Activated CD4-positive, alpha-beta T cell treated with anti-CD3 and anti-CD28 coated beads, Interleukin-2, amount 50 U/mL, for 16 hours (primary cell): Measurements from ENCODE around the gene DHCR7.
A peak's percentile ranks its signal among the peaks of the same experiment; 100 is the strongest.
"Not testable (repeated sequence)": the region's sequence is repeated elsewhere in the genome, so short reads cannot be mapped to it uniquely, and the experiment has no call there.

Experiments
- DNase-seq: peaks from one replicate; pipeline ENCODE4 v3.0.0-alpha.2; 2020

Gene DHCR7

DNA sequence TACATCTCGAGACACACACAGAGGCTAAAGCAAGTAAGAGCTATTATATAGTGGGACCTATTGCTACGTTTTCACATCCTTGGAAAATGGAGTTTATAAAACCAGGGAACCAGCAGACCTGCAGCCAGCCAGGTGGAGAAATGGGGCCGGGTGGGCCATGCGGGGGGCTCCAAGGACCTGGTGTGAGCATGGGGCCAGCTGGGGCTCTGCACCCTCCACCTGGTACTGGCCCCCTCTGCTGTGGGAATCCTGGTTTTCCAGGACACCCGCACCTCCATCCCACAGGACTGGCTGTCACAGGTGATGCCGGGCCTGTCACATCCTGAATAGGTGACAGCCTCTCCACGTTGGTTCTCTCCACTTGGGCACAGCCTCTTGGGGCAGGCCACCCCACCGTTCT, 11.3 kb downstream of the DHCR7 start:
- no peak for DNase-seq

DNA sequence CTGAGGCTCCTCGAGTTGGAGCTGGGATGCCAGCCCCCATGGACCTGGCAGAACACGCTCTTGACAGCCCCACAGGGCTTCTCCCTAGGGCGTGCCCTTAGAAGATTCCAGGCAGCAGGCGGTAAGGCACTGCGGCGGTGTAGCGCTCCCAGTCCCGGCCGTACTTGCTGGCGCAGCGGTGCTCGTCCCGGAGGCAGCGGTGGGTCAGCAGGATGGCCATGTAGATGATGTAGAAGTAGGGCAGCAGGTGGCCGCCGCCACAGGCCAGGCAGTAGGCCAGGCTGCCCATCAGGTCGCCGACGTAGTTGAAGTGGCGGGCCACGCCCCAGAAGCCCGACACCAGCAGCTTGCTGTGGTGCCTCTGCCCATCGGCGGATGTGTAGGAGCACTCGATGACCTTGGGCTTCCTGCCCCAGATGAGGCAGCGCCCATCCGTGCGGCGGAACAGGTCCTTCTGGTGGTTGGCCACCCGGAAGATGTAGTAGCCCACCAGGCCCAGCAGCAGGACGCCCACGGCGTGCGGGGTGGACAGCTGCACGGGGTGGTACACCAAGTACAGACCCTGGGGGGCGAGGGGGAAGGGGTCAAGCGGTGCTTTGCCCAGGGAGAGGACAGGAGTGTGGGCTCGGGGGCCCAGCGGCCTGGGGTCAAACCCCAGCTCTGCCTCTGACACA, 12.8 kb downstream of the DHCR7 start:
- no peak for DNase-seq

DNA sequence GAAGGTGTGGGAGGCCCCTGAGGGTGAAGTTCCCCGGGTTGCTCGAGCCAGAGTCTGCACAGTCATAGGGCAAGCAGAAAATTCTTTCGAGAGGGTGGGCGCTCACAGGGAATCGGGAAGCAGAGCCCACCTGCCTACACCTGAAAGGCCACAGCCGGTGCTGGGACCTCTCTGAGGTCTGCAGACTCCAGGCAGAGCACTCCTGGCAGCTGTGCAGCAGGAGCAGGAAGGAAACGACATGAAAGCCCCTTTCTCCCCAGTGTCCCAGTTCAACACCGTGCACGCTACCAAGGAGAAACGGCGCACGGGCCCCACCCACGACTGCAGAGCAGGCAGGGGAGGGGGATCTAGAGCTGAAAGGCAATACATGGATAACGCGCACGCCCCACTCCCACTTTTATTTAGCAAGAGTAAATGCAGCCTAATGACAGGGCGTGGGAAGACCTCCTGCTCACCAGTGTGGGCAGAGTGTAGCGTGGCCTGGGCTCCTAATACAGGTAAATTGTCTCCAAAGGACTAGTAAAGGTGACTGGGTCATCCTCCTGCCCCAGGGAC, 13.5 kb downstream of the DHCR7 start:
- no peak for DNase-seq

DNA sequence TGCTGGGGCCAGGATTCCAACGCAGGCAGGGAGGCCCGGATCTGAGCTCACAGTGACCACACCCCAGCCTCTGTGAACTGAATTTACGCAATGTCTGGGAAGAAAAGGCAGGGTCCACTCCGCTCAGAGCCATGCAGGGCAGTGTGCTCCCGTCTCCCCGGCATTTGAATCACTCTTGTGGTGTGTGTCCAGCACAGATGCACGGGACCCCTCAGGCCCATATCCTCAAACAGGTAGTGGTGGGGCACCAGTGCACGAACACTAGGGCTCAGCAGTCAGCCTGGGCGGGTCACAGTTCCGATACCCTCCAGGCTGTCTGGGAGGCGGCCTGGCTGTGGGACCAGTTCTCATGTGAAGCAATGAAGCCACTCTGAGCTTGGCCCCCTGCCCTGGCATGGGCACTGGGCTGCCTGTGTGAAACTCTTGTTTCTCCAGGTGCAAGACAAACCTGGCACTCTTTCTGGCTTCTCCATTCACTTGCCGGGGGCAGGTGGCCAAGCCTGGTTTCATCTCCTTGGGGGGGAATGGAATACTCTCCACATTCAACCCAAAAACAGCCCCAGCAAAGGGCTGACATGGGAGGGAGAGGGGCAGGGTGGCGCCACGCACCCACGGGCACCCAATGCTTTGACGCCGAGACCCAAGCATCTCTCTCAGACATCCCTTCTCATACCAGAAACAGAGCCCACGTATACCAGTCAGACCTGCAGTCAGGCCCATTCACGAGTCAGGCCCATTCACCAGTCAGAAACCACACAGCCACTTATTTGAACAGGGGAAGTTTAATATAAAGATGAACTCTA, 14.3 kb downstream of the DHCR7 start:
- no peak for DNase-seq

DNA sequence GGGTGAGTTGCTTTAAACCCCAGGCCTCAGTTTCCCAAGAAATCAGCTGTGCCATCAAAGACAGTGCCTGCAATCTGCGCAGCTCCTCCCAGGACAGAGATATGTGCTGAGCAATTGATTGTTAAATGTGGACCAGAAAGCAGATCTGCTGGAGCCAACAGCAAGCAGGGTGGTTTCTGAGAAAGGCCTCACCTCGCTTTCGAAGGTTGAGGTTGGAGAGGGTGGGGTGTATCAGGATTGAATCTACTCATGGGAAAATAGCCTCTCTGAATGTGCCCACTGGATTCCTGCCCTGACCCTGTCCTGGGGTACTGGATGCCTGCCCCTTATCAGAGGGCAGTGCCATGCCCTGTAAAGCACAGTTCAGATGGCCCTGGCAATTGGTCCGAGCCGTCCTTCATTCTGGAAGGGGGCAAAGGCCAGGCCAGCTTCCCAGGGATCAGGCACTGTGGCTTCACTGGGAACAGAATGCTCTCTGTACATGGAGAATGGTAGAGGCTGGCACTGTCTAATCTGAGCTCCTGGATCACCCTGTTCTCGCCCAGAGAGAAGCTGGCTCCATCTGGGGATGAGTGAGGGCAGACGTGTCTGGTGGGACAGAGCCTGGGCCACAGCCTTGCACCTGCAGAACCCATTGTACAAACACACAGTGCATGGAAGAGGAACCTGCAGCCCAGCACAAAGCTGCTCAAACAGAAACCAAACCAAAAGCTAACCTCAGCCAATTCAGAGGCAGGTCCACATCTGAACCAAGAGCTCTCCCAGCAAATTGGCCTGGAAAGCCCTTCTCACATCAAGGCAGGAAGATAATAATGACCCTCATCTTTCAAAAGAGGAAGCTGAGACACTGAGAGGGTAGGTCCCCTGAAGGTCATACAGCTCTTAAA, 15.2 kb downstream of the DHCR7 start:
- no peak for DNase-seq

DNA sequence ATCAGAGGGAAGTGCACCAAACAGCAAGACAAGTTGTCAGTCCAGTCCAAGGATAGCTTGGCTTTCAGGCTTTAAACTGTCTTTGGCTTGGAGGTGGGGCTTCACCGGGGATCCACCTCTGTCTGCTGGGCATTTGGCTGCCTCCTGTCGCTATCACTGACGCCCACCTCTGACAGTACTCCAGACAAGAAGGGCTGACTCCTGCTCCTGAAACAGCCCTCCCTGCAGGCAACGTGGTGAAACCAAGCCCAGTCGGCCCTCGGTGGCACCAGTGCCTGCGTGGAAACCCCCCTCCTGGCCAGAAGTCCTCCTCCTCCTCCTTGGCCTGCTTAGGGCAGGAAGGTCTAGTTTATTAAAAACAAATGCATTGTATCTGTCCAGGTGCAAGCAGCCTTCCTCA, 16.9 kb downstream of the DHCR7 start:
- DNase-seq: no peak

DNA sequence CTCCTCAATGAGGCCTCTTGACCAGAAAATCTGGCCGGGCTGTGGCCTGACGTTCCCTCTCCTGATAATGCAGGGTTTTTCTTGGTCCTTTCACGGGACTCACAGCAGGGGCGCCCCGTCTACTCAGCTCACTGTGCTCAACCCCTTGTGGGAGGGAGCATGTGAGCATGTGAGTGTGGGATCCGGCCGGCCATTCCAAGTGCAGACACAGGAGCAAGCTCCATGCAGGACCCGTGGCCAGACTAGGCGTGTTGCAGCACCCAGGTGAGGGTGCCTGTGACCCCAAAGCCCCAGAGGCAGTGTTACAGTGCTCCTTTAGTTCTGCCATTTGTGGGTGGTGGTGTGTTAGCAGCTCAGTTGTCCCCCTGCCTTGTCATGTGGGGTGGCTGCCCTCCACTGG, 18.0 kb downstream of the DHCR7 start:
- DNase-seq: no peak

DNA sequence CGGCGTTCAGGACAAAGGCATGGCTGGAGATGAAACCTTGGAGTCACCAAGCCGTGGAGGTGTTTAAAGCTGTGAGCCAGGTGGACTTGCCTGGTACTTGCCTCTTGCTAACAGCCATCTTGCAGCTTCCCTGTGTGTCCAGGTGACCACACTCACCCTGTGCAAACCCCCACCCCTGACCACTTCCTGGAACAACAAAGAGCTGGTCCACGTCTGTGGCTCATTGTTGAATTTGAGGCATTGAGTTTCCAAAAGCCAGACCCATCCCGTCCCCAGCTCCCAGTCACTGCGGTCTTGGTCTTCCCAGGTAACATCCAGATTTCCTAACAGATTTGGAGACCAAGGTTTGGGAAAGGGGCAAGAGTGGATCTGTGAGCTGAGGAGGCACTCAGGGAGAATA, 18.5 kb downstream of the DHCR7 start:
- DNase-seq: no peak

DNA sequence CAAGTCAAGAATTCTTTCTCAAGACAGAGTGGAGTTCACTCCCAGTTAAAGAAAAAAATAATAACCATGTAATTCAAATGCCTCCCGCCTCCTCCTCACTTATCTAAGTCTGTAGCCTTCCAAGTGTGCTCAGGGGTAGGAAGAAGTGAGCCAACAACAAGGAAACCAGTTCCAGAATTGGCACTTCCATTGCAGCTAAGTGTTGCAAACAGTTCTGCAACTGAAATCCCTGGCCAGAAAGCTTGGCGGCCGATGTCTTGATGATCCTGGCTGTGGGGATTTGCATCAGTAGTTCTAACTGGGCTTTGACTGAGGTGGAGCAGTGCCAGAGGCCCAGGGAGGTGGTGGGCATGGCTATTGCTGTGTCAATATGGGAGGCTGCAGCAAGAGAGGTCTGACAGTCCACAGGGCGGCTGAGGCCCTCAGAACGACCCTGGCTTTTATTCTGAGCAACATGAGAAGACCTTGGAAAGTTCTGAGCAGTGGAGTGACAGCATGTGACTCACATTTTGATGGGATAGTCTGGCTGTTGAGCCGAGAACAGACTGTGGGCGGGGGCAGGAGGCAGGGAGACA, 19.2 kb downstream of the DHCR7 start:
- DNase-seq: no peak

DNA sequence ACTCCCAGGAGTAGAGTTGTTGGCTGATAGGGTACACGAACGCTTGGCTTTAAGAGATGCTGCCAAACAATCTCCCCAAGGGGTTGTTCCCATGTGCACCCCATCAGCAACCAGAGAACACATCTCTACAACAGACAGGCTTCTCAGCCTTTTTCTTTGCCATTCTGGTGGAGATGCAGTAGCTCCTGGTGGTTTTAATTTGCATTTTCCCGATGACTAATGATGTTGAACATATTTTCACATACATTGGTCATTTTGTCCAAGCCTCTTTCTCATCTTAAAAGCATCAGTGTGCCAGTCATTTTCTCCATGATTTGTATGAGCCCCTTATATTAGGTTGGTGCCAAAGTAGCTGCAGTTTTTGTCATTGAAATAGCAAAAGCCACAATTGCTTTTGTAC, 21.8 kb downstream of the DHCR7 start:
- no peak for DNase-seq

DNA sequence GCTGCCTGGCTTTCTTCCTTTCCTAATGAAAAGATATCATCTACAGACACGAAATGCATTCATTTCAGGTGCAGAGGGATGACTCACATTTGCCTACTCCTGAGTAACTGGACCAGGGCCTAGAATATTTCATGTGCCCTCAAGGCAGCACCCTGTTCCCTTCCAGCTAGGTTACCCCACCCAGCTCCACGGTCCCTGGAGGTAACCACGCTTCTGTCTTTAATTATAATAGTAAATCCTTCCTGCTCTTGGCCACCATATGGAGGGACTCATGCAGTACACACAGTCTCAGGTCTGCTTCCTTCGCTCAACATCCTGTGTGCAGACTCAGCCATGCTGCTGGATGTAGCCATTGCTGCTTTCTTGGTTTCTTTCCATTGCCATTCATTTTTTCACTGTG, 22.3 kb downstream of the DHCR7 start:
- no peak for DNase-seq

DNA sequence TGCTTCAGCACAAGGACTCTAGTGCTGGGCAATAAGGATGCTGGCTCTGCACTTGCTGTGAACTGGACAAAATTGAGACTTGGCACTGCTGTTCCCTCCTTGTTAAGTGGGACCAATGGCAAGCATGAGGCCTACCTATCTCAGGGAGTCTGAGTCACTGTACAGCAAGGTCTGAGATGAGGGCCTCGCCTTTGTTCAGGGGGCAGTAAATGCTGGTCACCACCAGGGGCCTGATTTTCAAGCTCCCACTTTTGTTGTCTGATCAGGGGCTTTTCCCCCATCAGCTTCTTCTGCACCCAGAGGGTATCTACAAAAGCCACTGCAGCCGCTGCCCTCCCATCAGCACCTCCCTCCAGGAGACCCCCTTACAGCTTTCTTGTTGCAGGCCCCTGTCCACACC, 22.8 kb downstream of the DHCR7 start:
- no peak for DNase-seq

DNA sequence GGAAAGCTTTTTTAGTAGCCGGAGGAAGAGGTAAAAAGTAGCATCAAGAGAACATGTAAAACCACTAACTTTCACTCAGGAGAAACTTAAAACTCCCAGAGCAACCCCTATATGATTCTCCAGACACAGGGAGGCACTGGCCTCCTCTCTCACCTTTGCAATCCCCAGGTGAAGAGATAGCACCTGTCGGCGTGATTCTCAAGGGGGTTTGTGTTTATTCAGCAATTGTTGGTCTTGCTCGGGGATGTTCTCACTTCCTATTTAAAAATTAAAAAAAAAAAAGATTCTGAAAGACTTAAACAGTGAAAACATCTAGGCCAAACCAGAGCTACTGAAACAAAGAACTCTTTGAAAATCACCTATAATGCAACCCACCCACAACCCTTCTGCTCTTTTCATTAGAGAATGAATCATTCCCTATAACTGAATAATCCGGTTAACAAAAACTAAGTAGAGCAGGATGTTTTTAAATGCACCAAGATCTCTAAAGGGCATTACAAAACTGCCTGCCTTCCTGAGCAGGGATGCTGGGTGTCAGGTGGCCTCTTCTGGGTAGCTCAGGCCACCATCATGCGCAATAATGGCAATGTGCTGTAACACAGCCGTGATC, 24.9 kb downstream of the DHCR7 start:
- no peak for DNase-seq

DNA sequence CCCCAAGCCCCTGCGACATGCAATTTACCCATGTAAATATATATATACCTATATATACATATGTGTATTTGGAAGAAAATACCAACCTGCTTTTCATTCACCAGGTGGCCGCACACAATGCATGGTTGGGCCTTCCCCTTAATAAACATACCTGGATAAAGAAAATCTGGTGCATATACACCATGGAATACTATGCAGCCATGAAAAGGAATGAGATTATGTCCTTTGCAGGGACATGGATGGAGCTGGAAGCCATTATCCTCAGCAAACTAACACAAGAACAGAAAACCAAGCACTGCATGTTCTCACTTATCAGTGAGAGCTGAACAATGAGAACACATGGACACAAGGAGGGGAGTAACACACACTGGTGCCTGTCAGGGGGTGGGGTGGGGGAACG, 25.9 kb downstream of the DHCR7 start:
- not testable (repeated sequence) for DNase-seq

DNA sequence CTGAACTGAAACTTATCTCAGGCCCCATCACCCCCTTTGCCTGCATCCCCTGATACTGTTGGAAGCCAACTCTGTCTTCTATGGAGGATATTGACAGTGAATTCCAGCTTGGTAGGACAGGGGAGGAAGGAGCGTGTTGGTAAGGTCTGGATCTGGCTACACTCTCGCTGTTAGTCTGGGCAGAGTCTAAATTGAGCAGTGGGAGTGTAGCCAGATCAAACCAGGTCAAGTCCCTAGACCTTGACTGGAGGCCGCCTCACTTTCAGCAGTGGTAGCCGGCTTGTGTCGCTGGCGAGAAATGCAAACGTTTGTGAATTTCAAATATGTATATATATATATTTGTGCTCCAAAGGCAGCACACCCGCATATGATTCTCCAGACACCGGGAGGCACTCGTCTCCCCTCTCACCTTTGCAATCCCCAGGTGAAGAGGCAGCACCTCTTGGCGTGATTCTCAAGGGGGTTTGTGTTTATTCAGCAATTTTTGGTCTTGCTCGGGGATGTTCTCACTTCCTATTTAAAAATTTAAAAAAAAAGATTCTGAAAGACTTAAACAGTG, 26.7 kb downstream of the DHCR7 start:
- DNase-seq: no peak

DNA sequence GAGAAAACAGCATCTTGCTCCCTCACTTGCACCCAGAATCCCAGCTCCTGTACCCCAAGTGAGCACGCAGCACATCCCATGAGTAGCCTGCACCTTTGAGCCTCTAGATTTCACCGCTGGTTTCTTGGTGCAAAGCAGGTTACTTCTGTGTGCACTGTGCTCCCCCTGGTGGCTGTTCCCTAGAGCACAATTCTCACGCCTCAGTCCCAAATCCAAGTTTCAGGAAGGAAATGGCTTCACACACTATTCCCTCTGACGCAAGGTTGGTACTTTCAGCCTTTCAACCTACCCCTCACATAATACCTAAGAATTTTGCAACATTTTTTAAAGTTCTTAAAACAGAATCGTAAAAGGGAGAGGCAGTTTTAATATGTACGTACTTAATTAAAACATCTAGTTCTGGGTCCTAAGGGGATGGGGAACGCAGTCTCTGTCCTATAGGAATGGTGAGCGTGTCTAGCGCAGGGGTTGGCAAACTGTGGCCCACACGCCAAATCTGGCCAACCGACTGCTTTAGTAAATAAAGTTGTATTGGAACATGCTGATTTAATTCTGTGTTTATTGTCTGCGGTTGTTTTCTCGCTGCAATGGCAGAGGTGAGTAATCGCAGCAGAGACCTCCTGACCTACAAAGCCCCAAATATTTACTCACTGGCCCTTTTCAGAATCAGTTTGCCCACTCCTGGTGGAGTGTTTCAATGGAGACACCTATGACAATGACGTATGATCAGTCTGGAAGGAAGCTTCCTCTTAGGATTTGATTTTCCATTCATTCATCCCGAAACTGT, 27.5 kb downstream of the DHCR7 start:
- peak; percentile 21 for DNase-seq

DNA sequence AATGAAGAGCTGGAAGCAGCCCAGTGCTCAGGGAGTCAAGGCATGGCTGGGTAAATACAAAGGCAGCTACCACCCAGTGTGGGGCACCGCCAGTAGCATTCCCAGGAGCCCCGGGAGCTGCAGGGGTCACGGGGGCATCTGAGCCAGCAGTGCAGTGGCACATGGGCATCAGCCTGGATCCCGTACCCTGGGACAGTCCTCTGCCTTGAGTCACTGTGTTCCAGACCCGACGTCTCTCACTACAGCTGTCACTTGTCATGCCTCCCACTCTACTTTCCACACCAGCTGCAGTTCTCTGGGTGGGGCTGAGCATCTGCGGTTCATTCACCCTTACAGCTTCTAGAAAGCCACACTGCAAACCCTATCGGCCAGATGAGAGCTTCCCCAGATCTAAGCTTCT, 29.6 kb downstream of the DHCR7 start:
- DNase-seq: no peak

DNA sequence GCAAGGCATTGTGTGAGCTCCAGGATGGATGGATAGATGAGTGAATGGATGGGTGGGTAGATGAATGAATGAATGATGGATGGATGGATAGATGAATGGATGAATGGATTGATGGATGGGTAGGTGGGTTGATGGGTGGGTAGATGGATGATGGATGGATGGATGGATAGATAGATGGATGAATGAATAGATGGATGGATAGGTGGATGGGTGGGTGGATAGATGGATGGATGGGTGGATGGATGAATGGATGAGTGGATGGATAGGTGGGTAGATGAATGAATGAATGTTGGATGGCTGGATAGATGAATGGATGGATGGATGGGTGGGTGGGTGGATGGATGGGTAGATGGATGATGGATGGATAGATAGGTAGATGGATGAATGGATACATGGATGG, 33.5 kb downstream of the DHCR7 start:
- no peak for DNase-seq

DNA sequence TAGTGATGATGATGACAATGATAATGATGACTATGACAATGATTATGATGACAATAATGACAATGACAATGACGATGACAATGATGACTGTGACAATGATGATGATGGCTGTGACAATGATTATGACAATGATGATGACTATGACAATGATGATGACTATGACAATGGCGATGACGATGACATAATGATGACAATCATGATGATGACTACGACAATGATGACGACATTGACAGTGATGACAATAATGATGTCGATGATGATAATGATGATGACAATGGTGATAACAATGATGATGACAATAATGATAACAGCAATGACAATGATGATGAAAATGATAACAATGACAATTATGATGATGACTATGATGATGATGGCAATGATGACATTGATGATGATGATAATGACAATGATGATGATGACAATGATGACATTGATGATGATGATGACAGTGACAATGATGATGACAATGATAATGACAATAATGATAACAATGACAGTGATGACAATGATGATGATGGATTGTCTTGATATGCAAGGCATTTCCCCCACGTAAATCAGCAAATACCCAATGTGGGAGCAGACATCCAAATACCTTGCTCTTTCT, 37.7 kb downstream of the DHCR7 start:
- DNase-seq: no peak

DNA sequence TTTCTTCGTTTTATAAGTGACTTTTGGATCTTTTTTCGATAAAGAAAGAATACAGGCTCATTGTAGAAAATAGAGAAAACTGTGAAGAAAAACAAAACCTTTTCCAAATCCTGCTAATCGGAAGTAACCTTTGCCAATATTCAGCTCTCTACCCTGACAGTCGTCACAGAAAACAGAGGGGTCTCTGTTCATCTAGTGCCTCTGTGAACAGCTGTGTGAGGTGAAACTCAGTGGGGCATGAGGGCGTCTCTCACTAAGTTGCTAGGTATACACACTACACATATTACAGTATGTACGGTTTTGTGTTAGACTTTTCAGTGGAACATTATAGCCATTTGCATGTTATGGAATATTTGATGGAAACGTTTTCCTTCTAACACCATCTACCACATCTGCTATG, 39.4 kb downstream of the DHCR7 start:
- no peak for DNase-seq

DNA sequence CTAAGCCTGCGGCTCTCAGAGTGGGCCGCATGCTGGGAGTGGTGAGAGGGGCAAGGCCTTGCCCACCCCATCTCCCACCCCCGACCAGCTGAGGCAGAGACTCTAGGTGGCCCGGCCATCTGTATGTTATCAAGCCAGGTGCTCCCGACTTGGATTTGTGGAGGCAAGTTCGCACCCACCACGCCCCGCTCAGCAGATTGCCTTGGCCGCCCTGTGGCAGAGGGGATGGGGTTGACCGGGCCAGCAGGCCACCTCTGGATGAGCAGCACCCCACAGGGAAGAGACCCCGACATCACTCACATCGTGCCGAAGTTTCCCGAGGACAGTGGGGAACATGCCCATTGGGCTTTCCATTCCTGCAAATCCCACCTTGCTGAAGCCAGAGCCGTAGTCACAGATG, 40.8 kb downstream of the DHCR7 start:
- no peak for DNase-seq
